Muscle layer of duodenum (tissue), 2 donors: ENCODE data around the gene TGM6.
"Not testable (repeated sequence)": the region's sequence is repeated elsewhere in the genome, so short reads cannot be mapped to it uniquely, and the experiment has no call there.

Experiments used
- H3K27ac ChIP-seq: one replicate; pipeline ENCODE4 v1.7.0; 2013; ENCODE audit warnings: mild to moderate bottlenecking, low read length
- H3K27me3 ChIP-seq: one replicate; pipeline ENCODE4 v1.7.0; 2013; ENCODE audit warnings: low read depth, mild to moderate bottlenecking, control low read depth, low read length
- H3K36me3 ChIP-seq, 2 donors: one replicate each; pipeline ENCODE4 v1.7.0; 2013; ENCODE audit warnings: low read length in 2 of 2, control low read depth in 1 of 2, mild to moderate bottlenecking in 1 of 2; ENCODE audit not compliant: insufficient read depth in 2 of 2, control insufficient read depth in 1 of 2
- H3K4me1 ChIP-seq, 2 donors: one replicate each; pipeline ENCODE4 v1.7.0; 2013; ENCODE audit warnings: low read length in 2 of 2, mild to moderate bottlenecking in 2 of 2, control low read depth in 1 of 2, moderate library complexity in 1 of 2; ENCODE audit not compliant: insufficient read depth in 2 of 2, control insufficient read depth in 1 of 2
- H3K4me3 ChIP-seq, 2 donors: one replicate each; pipeline ENCODE4 v1.7.0; 2013; ENCODE audit warnings: low read length in 2 of 2, low read depth in 1 of 2, mild to moderate bottlenecking in 1 of 2
- H3K9me3 ChIP-seq, 2 donors: one replicate each; pipeline ENCODE4 v1.7.0; 2013; ENCODE audit warnings: low read length in 2 of 2, control low read depth in 1 of 2, mild to moderate bottlenecking in 1 of 2; ENCODE audit not compliant: control insufficient read depth in 1 of 2
- donor health status: healthy.

The TGM6 gene

GRCh38 chr20:2399390-2399789 lies 18.7 kb downstream of the TGM6 start:
- H3K27ac ChIP-seq, result no peak overlapping the region
- H3K27me3 ChIP-seq, result no peaks in the 10 kb centered on the region
- H3K4me3 ChIP-seq, result no peak overlapping the region
- H3K4me1 ChIP-seq, result no peaks in the 10 kb centered on the region
- no peaks in the 10 kb centered on the region for H3K36me3 ChIP-seq
- H3K9me3 ChIP-seq, result peaks cover 0 to 7% of the 10 kb centered on the region in 2 donors

GRCh38 chr20:2400290-2400689 lies 19.6 kb downstream of the TGM6 start:
- H3K4me3 ChIP-seq, result no peak overlapping the region
- no peak overlapping the region for H3K27ac ChIP-seq
- H3K4me1 ChIP-seq, result no peaks in the 10 kb centered on the region
- H3K27me3 ChIP-seq, result no peaks in the 10 kb centered on the region
- H3K36me3 ChIP-seq, result no peaks in the 10 kb centered on the region
- H3K9me3 ChIP-seq, result peaks cover 0 to 12% of the 10 kb centered on the region in 2 donors

- Histone ChIP-seq H3K4me3 (no peak overlapping the region), H3K9me3 (peaks cover 0 to 21% of the 10 kb centered on the region in 2 donors), H3K27ac (no peak overlapping the region), H3K27me3 (no peaks in the 10 kb centered on the region), H3K36me3 (no peaks in the 10 kb centered on the region), H3K4me1 (no peaks in the 10 kb centered on the region)
Observed at GRCh38 chr20:2401527-2401926, 20.8 kb downstream of the TGM6 start.

- no peaks in the 10 kb centered on the region for H3K4me1 ChIP-seq
- no peaks in the 10 kb centered on the region for H3K36me3 ChIP-seq
- no peak overlapping the region for H3K27ac ChIP-seq
- H3K9me3 ChIP-seq, result peaks cover 0 to 21% of the 10 kb centered on the region in 2 donors
- no peak overlapping the region for H3K4me3 ChIP-seq
- H3K27me3 ChIP-seq, result no peaks in the 10 kb centered on the region
Observed at GRCh38 chr20:2402271-2402980, 21.7 kb downstream of the TGM6 start.

- Histone ChIP-seq H3K4me3 (no peak overlapping the region), H3K36me3 (no peaks in the 10 kb centered on the region), H3K9me3 (peaks cover 0 to 14% of the 10 kb centered on the region in 2 donors), H3K27ac (no peak overlapping the region), H3K27me3 (no peaks in the 10 kb centered on the region), H3K4me1 (no peaks in the 10 kb centered on the region)
Observed at GRCh38 chr20:2403291-2404052, 22.8 kb downstream of the TGM6 start.

GRCh38 chr20:2405693-2406065 lies 25.0 kb downstream of the TGM6 start:
- H3K27me3 ChIP-seq, result no peaks in the 10 kb centered on the region
- no peak overlapping the region for H3K27ac ChIP-seq
- H3K36me3 ChIP-seq, result no peaks in the 10 kb centered on the region
- H3K4me1 ChIP-seq, result no peaks in the 10 kb centered on the region
- H3K4me3 ChIP-seq, result no peak overlapping the region
- H3K9me3 ChIP-seq, result peaks cover 0 to 13% of the 10 kb centered on the region in 2 donors

- not testable (repeated sequence) for H3K4me3 ChIP-seq, H3K27ac ChIP-seq, H3K27me3 ChIP-seq, H3K4me1 ChIP-seq, H3K36me3 ChIP-seq
- peaks cover 0 to 13% of the 10 kb centered on the region in 2 donors for H3K9me3 ChIP-seq
Observed at GRCh38 chr20:2407355-2407754, 26.7 kb downstream of the TGM6 start.

GRCh38 chr20:2408111-2408510 lies 27.4 kb downstream of the TGM6 start:
- no peak overlapping the region for H3K27ac ChIP-seq
- H3K9me3 ChIP-seq, result peaks cover 0 to 13% of the 10 kb centered on the region in 2 donors
- H3K36me3 ChIP-seq, result no peaks in the 10 kb centered on the region
- H3K4me1 ChIP-seq, result no peaks in the 10 kb centered on the region
- no peak overlapping the region for H3K4me3 ChIP-seq
- H3K27me3 ChIP-seq, result no peaks in the 10 kb centered on the region

GRCh38 chr20:2416541-2417212 lies 36.0 kb downstream of the TGM6 start:
- Histone ChIP-seq H3K27me3 (no peaks in the 10 kb centered on the region), H3K9me3 (no peaks in the 10 kb centered on the region), H3K4me3 (no peak overlapping the region), H3K36me3 (no peaks in the 10 kb centered on the region), H3K27ac (no peak overlapping the region), H3K4me1 (no peaks in the 10 kb centered on the region)

- Histone ChIP-seq H3K27ac (no peak overlapping the region), H3K27me3 (no peaks in the 10 kb centered on the region), H3K9me3 (no peaks in the 10 kb centered on the region), H3K36me3 (no peaks in the 10 kb centered on the region), H3K4me3 (no peak overlapping the region), H3K4me1 (no peaks in the 10 kb centered on the region)
Observed at GRCh38 chr20:2417213-2417541, 36.5 kb downstream of the TGM6 start.

GRCh38 chr20:2418388-2418787 lies 37.7 kb downstream of the TGM6 start:
- Histone ChIP-seq H3K27ac (no peak overlapping the region), H3K4me3 (no peak overlapping the region), H3K4me1 (no peaks in the 10 kb centered on the region), H3K36me3 (no peaks in the 10 kb centered on the region), H3K27me3 (no peaks in the 10 kb centered on the region), H3K9me3 (no peaks in the 10 kb centered on the region)
